Epidermal melanocyte (primary cell): ENCODE data around the gene PSG4.
"Not testable (repeated sequence)": the region's sequence is repeated elsewhere in the genome, so short reads cannot be mapped to it uniquely, and the experiment has no call there.

Source experiments
- DNase-seq: peaks from one replicate; pipeline ENCODE4 v3.0.0; 2011; ENCODE audit warnings: low spot score; ENCODE audit not compliant: insufficient read length

Gene PSG4

DNA sequence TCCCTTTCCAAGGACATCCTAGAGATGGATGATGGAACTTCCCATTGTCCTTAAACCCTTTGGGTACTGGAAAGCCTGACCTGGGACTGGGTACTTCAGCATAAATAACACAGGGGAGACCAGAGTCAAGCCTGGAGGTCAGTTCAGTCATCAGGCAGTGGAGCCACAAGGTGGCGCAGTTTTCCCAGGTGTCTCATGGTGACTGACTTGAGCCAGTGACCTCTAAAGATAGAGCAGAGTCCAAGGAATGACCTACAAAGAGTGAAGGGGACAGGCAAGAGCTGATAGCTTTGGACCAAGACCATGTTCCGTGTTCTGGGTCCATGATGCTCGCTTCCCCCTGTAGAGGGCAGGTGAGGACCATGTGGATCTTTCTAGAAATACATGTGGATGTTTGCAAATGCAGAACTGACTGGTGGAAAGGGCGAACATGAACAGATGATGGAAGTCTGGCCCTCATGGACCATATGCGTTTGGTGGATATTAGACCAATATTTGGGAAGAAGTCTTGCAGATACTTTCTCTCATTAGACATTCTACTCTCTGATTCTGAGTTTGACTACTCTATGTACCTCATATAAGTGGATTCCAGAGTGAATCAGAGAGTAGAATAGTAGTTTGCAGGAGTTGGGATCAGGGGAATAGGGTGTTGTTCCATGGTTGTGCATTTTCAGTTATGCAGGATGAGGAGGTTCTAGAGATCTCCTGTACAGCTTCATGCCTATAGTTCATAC, 6.6 kb downstream of the PSG4 start:
- not testable (repeated sequence) for DNase-seq

DNA sequence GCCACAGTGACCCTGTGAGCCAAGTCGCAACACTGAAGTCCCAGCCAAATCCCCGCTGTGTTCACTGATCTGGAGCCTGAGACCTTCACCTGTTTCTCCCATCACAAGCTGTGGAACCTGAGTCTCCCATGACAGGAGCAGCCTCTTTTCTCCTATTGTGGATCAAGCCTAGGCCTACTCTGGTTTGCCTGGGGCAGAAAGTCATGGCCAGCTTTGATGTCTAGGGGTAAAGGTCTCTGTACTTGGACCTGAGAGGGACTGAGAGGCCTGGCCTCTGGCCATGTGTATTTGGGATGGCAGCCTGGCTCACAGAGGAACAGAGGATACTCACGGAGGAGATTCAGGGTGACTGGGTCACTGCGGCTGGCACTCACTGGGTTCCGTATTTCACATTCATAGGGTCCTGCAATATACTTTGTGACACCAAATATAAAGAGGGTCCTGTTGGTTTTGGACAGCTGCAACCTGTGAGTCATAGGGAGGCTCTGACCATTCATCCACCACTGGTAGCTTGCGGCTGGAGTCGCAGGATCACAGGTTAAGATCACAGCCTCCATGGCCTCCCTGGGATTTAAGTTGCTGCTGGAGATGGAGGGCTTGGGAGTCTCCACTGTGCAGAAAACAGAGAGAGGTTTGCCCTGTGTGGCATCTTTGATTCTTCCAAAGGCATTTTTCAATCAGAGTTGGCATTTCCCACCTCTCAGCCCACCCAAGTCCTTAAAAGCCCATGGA, 7.6 kb downstream of the PSG4 start:
- DNase-seq: not testable (repeated sequence)

DNA sequence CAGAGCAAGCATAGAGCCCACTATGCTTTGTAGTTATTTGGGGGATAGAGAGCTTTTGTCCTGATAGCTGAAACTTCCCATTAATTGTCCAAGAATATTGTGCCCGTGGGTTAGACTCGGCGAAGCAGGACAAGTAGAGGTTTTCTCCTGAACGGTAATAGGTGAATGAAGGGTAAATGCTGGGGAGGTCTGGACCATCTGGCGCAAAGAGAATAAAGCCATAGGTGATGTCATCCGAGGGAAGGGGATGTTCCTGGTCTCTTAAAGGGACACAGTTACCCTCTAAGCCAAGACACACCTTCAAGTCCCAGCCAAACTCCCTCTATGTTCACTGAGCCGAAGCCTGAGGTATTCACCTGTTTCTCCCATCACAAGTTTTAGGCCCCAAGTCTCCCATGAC, 11.0 kb downstream of the PSG4 start:
- DNase-seq: not testable (repeated sequence)

DNA sequence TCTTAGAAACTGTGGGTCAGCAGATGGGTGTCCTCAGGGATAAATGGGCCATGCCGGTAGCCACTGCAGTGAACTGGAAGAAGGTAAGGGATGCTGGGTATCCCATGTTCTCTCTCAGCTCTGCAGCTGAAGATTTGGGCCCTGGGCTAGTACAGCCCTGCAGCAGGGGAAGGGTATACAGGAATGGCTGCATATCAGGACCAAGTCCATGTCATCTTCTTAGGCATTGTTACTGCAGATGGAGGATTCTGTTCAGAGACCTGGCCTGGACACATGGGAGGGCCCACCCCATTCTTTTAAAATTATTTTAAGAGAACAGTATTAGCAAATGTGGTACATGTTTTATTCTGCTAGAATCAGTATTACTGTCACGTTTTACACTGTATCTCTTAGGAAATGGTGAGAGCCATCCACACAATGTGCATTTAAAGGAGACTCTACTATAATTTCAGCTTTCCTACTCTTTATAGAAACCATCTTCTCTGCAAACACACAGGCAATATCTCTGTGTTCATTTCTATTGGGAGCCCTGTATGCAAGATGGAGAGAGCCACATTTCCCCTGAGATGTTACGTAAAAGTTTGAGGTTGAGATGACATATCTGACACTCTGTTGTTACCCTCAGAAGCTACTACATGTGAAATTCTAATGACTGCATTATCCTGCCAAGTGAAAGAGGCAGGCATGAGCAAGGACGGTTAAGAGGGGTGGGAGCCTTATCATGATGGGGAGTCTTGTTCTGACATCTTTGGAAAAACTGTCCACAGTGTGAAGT, 12.9 kb downstream of the PSG4 start:
- not testable (repeated sequence) for DNase-seq

DNA sequence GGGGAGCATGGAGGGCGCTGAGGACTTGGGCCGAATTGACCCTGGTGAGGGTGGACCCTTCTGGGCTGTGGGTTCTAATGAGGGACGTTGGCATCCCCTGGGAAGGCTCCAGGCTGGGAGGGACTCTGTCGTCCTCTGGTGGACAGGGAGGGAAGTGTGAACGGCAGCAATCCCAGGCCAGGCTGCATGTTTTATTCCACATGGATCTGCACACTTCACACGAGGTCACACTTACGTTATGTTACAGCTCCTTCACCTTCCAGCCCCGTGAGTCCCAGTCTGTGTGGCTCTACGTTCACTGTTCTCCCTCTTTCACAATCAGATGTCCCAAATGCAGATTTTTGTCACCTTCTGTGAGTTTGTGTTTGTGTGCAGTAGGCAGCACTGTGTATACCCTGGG, 17.3 kb downstream of the PSG4 start:
- not testable (repeated sequence) for DNase-seq

DNA sequence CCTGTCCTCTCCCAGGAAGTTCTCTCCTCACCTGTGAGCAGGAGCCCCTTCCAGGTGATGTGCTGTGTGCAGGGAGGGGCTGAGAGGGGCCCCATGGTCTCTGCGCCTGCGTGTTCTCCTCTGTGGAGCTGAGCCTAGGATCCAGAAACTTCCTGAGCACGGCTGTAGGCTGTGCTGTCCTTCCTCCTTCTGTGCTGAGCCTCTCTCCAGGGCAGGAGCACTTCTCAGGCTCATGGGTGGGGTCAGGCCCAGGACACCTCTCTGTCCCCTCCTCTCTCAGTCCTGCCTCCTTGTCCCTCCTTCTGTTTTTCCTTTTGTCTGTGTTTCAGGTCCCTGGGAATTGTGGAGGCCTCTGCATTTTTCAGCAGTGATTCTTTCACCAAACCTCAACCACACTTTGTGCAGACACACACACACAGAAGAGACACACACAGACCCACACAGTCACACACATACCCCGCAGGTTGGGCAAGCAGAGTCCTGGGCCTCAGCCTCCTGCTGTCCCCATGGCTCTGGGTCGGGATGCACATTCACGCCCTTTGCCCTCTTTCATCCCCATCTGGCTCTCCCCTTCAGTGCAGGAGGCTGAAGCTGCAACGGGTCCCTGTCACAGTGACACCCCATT, 19.0 kb downstream of the PSG4 start, which contains the start of gene PSG5:
TSS of gene PSG5 (minus strand) at position 226 of the 625 bp plus-strand sequence. CDS start at position 95, 131 bp downstream.
- DNase-seq: not testable (repeated sequence)

DNA sequence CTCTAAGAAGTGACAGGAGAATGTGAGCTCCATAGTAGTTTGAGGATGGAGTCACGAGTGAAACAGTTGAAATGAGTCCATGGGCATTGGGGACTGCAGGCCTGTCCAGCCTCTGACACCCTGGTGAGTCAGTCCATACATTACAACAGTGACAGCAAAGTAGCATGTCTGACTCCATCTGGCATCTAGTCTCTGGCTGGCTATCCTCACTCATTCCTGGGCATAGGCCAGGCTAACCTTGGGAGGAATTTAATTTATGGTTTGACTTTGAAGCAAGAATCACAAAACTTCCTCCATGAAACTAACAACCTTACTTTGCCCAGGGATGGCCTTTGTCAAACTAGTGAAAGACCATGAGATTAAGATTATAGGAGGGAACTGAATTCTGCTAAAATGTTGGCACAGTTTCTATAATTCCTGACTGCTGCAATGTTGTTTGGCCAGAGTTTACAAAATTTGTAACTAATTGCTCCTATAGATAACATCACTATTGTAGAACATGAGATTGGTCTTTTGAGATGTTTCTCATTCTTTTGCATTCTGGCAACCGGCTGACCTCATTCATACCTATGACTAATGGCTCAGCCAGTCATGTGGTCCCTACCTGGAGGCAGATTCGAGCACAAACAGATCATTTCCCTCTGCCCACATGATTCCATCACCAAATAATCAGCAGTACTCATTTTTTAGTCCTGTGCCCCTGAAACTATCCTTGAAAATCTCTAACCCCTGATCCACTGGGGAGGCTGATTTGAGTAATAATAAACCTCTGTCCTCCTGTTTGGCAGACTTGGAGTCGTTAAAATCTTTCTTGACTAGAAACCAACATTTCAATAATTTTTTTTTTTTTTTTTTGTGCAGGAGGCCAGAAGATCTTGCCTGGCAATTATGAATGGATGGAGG, 23.3 kb downstream of the PSG4 start:
- DNase-seq: peak; percentile 15

DNA sequence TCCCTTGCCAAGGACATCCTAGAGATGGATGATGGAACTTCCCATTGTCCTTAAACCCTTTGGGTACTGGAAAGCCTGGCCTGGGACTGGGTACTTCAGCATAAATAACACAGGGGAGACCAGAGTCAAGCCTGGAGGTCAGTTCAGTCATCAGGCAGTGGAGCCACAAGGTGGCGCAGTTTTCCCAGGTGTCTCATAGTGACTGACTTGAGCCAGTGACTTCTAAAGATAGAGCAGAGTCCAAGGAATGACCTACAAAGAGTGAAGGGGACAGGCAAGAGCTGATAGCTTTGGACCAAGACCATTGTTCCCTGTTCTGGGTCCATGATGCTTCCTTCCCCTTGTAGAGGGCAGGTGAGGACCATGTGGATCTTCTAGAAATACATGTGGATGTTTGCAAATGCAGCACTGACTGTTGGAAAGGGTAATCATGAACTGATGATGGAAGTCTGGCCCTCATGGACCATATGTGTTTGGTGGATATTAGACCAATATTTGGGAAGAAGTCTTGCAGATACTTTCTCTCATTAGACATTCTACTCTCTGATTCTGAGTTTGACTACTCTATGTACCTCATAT, 25.8 kb downstream of the PSG4 start:
- not testable (repeated sequence) for DNase-seq

DNA sequence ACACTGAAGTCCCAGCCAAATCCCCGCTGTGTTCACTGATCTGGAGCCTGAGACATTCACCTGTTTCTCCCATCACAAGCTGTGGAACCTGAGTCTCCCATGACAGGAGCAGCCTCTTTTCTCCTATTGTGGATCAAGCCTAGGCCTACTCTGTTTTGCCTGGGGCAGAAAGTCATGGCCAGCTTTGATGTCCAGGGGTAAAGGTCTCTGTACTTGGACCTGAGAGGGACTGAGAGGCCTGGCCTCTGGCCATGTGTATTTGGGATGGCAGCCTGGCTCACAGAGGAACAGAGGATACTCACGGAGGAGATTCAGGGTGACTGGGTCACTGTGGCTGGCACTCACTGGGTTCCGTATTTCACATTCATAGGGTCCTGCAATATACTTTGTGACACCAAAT, 26.9 kb downstream of the PSG4 start:
- not testable (repeated sequence) for DNase-seq

DNA sequence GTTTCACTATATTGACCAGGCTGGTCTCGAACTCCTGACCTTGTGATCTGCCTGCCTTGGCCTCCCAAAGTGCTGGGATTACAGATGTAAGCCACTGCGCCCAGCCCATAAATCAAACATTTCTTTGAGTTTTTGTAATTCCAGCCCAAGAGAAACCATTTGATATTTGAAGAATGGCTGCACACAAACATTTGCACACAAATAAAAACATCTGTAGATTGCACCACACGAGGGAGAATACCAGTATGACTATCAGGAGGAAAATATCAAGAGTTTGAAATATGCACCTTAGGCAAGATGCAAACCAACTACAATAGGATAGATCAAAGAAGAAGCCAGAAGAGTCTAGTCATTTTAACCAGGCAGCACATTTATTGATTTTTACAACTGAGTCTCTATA, 39.5 kb downstream of the PSG4 start:
- not testable (repeated sequence) for DNase-seq

DNA sequence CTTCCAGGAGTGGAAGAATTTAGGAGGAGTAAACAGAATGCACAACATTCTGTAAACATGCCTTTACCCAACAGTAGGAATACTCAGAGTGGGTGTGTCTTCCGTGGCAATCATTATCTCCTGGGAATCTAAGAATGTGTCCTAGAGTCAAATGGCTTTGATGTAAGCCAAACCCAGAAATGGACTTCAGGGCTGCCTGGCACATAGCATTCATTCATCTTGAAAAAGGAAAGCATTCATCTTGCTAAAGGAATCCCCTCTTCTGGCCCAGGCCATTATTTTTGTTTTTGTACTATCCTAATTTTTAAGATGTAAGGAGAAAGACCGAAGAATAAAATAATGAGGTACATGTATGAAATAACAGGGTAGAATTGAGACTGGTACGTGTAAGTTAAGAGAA, 42.3 kb downstream of the PSG4 start:
- not testable (repeated sequence) for DNase-seq

DNA sequence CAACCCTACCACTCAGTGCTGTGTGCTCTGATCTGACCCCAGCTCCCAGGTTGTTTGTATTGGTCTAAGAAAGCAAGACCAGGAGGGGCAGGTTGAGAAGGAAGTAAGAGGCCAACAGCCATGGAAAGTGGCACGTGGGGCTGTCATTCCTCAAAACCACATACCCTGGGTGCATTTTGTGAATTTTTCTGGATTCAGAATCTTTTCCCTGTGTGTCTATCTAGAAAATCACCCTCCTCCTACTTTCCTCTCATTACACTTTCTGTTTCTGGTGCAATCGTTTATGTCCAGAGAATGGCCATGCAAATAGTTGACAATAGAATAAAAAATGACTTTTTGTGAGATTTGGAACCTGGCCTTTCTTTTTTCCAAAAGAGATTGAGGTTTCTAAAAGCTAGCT, 43.2 kb downstream of the PSG4 start:
- not testable (repeated sequence) for DNase-seq

DNA sequence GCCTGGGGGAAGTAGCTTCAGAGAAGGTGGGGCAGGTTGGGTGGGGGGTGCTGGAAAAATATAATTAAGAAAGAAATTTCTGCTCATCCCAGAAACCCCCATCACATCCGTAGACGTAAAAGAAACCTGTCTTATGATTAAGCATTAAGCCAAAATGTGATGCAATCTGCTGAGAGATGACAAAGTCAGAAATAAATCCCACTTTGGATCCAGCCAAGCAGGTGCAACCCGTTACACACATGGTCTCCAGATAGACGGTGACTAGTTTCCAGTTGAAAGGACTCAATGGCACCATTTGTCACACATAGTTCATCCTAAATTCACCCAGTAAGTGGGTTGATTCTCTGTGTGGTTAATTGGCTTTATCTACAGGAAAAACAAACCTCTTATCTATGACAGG, 53.2 kb downstream of the PSG4 start:
- DNase-seq: no peak

DNA sequence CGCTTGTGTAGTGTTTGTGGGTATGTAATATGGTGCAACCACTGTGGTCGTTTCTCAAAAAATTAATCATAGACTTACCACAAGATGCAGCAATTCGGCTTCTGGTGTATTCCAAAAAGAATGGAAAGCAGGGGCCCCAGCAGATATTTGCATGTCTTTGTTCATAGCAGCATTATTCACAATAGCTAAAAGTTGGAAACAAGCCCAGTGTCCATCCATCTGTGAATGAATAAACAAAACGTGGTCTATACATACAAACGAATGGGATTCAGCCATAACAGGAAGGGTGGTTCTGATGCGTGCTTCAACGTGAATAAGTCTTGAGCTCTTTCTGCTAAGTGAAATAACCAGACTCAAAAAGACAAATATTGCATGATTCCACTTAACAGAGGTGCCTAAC, 55.6 kb downstream of the PSG4 start:
- DNase-seq: not testable (repeated sequence)

DNA sequence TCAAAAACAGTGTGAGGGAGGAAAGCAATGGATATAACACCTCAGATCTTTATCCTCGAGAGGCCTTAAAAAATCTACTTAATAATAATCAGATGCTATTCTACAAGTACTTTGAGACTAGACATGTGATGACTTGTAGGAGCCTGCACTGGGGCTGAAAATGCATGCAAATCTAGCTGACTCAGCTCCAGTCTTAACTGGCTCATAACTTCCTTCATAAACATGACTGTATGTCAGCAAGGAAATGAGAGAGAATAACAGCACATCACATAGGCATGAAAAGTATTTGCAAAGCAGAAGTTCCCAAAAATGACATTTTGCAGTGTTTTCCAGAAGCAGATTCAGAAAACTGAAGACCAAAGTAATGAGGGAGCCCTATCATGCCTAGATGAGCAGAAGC, 57.2 kb downstream of the PSG4 start:
- DNase-seq: peak; percentile 15
